Choroid plexus epithelial cell (primary cell): Measurements from ENCODE around the gene ASPRV1.

Experiments
- DNase-seq: peaks from one replicate; pipeline ENCODE4 v3.0.0-alpha.2; 2010; ENCODE audit warnings: low read depth
- H3K4me3 ChIP-seq: 2 replicates; pipeline ENCODE4 v1.5.1; 2011; ENCODE audit warnings: low read depth, mild to moderate bottlenecking, control low read depth, low read length, moderate library complexity
- CTCF ChIP-seq: conservative IDR thresholded peaks from 2 replicates; pipeline ENCODE4 v1.5.1; 2011; ENCODE audit warnings: low read depth, mild to moderate bottlenecking, control low read depth, inconsistent platforms, low read length, moderate library complexity

Gene ASPRV1

DNA sequence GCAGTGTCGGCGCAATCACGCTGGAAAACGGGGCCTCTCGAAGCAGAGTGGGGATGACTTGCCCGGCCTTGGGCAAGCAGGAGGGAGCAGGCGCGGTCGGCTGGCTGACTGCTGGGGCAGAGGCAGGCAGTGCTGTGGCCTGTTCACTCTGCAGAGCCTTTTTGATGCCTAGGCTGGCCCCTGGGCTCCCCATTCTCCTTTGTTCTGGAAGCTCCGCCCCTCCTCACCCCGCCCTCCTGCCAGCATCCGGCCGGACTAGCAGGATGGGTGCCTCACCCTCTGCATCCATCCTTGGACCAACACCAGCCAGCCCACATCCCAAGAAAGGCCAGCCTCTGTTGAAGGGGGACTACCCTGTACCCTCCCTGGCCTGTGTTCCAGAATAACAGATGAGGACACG lies at the start of gene ASPRV1:
Gene ASPRV1, minus strand, starts transcription at position 136 of the 400 bp plus-strand sequence. CDS start 195 bp downstream, outside the sequence.
- no peak for DNase-seq
- no peak within 1 kb of the TSS for H3K4me3 ChIP-seq
- TF ChIP-seq CTCF, result no peak

DNA sequence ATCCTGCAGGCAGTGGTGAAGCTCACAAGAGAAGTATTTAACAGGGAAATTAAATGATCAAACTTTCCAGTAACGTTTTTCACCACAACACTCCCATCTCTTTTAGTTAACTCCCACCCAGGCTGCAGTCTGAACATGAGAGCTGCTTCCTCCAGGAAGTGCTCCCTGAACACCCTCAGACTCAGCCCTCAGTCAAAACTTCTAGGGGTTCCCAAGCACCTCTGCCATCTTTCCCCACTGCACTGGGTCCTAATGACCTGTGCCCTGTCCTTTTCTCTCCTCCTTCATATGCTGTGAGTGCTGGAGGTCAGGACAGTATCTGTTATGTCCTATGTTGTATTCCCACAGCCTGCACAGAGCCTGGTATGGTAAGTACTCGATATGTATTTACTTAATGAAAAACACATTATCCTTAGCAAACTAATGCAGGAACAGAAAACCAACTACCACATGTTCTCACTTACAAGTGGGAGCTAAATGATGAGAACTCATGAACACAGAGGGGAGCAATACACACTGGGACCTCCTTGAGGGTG lies 49.2 kb upstream of the ASPRV1 start:
- DNase-seq, result no peak
- H3K4me3 ChIP-seq, result no peak overlapping the region
- TF ChIP-seq CTCF, result no peak

DNA sequence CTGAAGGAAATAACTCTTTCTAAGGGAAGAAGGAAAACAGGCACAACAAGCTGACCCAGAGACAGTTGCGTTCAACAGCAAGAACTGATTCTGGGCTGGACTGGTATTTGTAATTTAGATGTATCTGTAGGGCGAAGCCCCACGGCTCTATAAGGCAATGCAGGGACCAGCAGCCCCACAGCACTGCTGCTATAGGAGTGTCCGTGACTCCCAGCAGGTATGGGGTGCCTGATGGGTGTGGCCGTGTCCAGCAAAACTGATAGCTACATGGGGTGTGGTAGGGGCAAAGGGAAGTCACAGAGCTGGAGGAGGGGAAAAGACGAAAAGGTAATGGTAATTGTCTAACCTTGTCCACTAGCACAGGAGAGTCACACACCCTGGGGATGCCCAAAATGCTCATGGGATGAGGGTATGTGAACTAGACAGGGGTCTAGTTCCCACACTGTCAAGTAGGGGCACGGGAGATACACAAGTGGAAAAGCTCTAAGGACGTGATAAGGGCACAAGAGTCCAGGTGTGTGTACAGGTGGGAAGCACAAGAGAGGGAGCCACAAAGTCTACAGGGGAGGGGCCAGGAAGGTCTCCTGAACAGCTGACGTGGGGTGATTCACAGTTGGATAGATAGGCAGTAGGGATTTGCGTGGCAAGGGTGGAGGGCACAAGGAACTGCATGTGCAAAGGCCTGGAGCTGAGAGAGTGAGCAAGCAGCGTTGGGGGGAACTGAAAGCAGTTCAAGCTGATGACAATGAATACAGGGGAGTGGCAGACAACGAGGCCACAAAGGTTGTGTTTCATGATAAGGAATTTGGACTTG lies 48.5 kb upstream of the ASPRV1 start:
- no peak for DNase-seq
- H3K4me3 ChIP-seq, result no peak overlapping the region
- TF ChIP-seq CTCF, result no peak

GRCh38 chr2:70008290-70008689 lies 46.9 kb upstream of the ASPRV1 start:
- TF ChIP-seq CTCF, result no peak
- DNase-seq, result no peak

GRCh38 chr2:70007151-70007550 lies 45.7 kb upstream of the ASPRV1 start:
- no peak for TF ChIP-seq CTCF
- DNase-seq, result no peak
- H3K4me3 ChIP-seq, result no peak overlapping the region

More at GRCh38 chr2:70008290-70008689, 46.9 kb upstream of the ASPRV1 start:
- H3K4me3 ChIP-seq, result no peak overlapping the region

GRCh38 chr2:70006447-70006784 lies 45.0 kb upstream of the ASPRV1 start:
- no peak for TF ChIP-seq CTCF
- no peak overlapping the region for H3K4me3 ChIP-seq
- DNase-seq, result no peak

- no peak overlapping the region for H3K4me3 ChIP-seq
- DNase-seq, result no peak
- no peak for TF ChIP-seq CTCF
Observed at GRCh38 chr2:70005752-70006446, 44.5 kb upstream of the ASPRV1 start.
